ENCODE data around the gene ZBBX. TPM values are rescaled to one million over a fixed set of nuclear protein-coding genes. Genes with fewer than 3 reads are reported as not detected.
"Not testable (repeated sequence)": the region's sequence is repeated elsewhere in the genome, so short reads cannot be mapped to it uniquely, and the experiment has no call there.

Gene ZBBX
- not detected in 2 replicates for total RNA-seq
- long read RNA-seq = 0 reads

DNA sequence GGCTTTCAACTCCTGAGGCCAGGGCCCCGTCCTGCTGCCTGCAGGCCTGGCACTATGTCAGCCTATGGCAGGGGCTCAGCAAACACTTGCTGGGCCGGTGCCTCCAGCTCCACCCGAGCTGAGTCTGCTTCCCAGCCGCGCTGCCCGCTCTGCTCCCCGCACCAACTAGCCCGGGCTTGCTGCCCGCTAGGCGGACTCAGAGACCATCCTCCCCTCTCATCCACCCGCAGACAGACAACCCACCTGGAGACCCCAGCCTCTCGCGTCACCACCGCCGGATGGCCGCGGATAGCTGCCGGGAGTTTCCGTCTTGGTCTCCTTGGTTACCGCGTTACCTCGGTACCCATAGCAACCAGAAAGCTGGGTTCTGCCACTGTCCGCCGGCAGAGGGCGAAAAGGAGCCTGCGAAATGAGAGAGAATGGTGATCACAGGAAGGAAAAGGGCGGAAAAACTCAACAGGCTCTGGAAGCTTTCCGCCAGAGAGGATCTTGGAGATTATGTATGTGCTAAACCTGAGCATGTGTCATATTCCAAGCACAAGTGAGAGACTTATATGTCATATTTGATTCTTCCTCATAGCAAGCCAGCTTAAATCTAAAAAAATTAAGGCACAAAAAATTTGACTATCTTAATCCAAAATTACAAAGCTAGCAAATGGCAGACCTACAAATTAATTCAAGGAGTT lies at the start of gene ZBBX:
Gene ZBBX, minus strand, starts transcription at position 294 of the 686 bp plus-strand sequence. CDS start 7,396 bp downstream, outside the sequence.
- H3K36me3 Mint-ChIP-seq (ENCODE audit: unreplicated experiment) = no peaks in the 10 kb centered on the region

DNA sequence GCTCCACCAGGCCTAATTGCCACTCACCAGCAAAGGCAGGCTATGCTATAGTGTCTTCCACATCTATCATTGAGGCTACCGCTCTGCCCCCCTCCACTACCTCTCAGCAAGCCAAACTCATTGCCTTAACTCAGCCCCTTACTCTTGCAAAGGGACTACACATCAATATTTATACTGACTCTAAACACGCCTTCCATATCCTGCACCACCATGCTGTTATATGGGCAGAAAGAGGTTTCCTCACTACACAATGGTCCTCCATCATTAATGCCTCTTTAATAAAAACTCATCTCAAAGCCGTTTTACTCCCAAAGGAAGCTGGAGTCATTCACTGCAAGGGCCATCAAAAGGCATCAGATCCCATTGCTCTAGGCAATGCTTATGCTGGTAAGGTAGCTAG lies 46.9 kb upstream of the ZBBX start:
- H3K4me3 Mint-ChIP-seq (ENCODE audit: unreplicated experiment); H3K36me3 Mint-ChIP-seq (ENCODE audit: unreplicated experiment); H3K9me3 Mint-ChIP-seq (ENCODE audit: unreplicated experiment); DNase-seq (ENCODE audit: extremely low spot score, unreplicated experiment); H3K27me3 Mint-ChIP-seq (ENCODE audit: unreplicated experiment); H3K4me1 Mint-ChIP-seq (ENCODE audit: unreplicated experiment); H3K27ac Mint-ChIP-seq (ENCODE audit: unreplicated experiment): not testable (repeated sequence)

More for the DNA sequence above, at the start of gene ZBBX:
- Mint-ChIP-seq H3K27ac (ENCODE audit: unreplicated experiment) (no peak within 1 kb of the TSS), H3K27me3 (ENCODE audit: unreplicated experiment) (peaks cover 18% of the 10 kb centered on the region), H3K9me3 (ENCODE audit: unreplicated experiment) (no peaks in the 10 kb centered on the region), H3K4me1 (ENCODE audit: unreplicated experiment) (peaks cover 5% of the 10 kb centered on the region), H3K4me3 (ENCODE audit: unreplicated experiment) (peak within 1 kb of the TSS; percentile 82)
- peak; percentile 95 for DNase-seq (ENCODE audit: extremely low spot score, unreplicated experiment)
- TF ChIP-seq CTCF (IDR thresholded peaks at IDR 0.05) = peak; percentile 94

- not testable (repeated sequence) for H3K4me3 Mint-ChIP-seq (ENCODE audit: unreplicated experiment); H3K9me3 Mint-ChIP-seq (ENCODE audit: unreplicated experiment); H3K36me3 Mint-ChIP-seq (ENCODE audit: unreplicated experiment); DNase-seq (ENCODE audit: extremely low spot score, unreplicated experiment); H3K27me3 Mint-ChIP-seq (ENCODE audit: unreplicated experiment); H3K27ac Mint-ChIP-seq (ENCODE audit: unreplicated experiment); H3K4me1 Mint-ChIP-seq (ENCODE audit: unreplicated experiment)
Observed at GRCh38 chr3:167422396-167422795, 42.3 kb upstream of the ZBBX start.

- TF ChIP-seq CTCF (IDR thresholded peaks at IDR 0.05) = no peak
- H3K4me3 Mint-ChIP-seq (ENCODE audit: unreplicated experiment) = no peak overlapping the region
- H3K27ac Mint-ChIP-seq (ENCODE audit: unreplicated experiment) = no peak overlapping the region
- peaks cover 2% of the 10 kb centered on the region for H3K27me3 Mint-ChIP-seq (ENCODE audit: unreplicated experiment)
- no peaks in the 10 kb centered on the region for H3K36me3 Mint-ChIP-seq (ENCODE audit: unreplicated experiment)
- H3K4me1 Mint-ChIP-seq (ENCODE audit: unreplicated experiment) = no peaks in the 10 kb centered on the region
- DNase-seq (ENCODE audit: extremely low spot score, unreplicated experiment) = no peak
- H3K9me3 Mint-ChIP-seq (ENCODE audit: unreplicated experiment) = no peaks in the 10 kb centered on the region
Observed at GRCh38 chr3:167409611-167410010, 29.5 kb upstream of the ZBBX start.

DNA sequence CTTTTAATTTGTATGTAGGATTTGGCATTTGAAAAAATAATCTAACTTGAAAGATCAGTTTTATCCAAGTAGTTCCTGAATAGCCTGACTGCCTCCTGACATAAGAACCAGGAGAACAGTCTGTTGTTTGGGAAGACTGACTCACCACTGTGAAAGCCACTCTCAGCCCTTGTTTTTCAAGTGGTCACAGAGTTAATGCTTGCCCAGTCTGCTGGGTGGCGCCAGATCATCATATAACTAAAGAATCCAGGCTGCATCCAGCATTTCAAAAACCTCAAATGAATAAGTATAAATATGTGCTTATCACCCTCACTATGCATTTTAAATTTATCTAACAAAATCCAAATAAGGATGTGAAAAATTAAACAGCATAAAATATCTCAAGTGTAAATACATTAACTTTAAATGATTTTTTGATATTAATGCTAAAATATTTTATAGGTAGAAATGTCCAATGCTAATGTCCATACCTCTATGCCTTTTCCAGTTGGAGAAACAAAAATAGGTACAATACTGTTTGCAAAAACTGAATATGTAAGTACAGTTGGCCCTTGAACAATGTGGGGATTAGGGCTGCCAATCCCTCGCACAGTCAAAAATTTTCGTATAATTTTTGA lies 26.9 kb upstream of the ZBBX start:
- Mint-ChIP-seq H3K4me3 (ENCODE audit: unreplicated experiment) (no peak overlapping the region), H3K9me3 (ENCODE audit: unreplicated experiment) (no peaks in the 10 kb centered on the region), H3K27ac (ENCODE audit: unreplicated experiment) (no peak overlapping the region), H3K27me3 (ENCODE audit: unreplicated experiment) (peaks cover 2% of the 10 kb centered on the region), H3K4me1 (ENCODE audit: unreplicated experiment) (no peaks in the 10 kb centered on the region), H3K36me3 (ENCODE audit: unreplicated experiment) (no peaks in the 10 kb centered on the region)
- TF ChIP-seq CTCF (IDR thresholded peaks at IDR 0.05) = peak; percentile 54
- no peak for DNase-seq (ENCODE audit: extremely low spot score, unreplicated experiment)

DNA sequence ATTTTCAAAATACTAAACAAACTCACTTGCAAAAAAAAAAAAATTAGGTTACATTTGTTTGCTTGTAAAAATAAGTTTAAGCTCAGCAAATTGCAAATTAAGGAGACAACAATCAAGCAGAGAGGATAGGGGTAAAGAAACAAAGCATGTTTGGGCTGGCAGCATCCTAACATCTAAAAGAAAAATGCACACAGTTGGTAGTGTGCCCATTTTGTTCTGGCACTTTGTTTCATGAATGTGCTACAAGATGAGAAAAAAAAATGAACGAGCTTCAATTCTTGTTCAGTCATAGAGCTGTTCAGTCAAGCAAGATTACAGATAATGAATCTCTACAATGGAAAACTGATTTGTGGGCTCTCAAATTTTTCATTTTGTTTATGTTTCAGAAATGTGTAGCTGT lies 17.7 kb upstream of the ZBBX start:
- H3K27me3 Mint-ChIP-seq (ENCODE audit: unreplicated experiment) = peaks cover 2% of the 10 kb centered on the region
- H3K27ac Mint-ChIP-seq (ENCODE audit: unreplicated experiment) = no peak overlapping the region

More for the DNA sequence above, 17.7 kb upstream of the ZBBX start:
- no peak overlapping the region for H3K4me3 Mint-ChIP-seq (ENCODE audit: unreplicated experiment)
- no peaks in the 10 kb centered on the region for H3K4me1 Mint-ChIP-seq (ENCODE audit: unreplicated experiment)
- no peak for DNase-seq (ENCODE audit: extremely low spot score, unreplicated experiment)
- no peak for TF ChIP-seq CTCF (IDR thresholded peaks at IDR 0.05)
- H3K9me3 Mint-ChIP-seq (ENCODE audit: unreplicated experiment) = no peaks in the 10 kb centered on the region
- no peaks in the 10 kb centered on the region for H3K36me3 Mint-ChIP-seq (ENCODE audit: unreplicated experiment)

Measured in osteocyte (in vitro differentiated cells).